H1 (cell line): ENCODE data around the gene TNS3. TPM values are rescaled to one million over a fixed set of nuclear protein-coding genes. Genes with fewer than 3 reads are reported as not detected.

Source experiments
- ATF2 ChIP-seq: IDR thresholded peaks from 2 replicates; pipeline ENCODE4 v1.6.1; 2012; ENCODE audit warnings: low read length, inconsistent platforms
- CTBP2 ChIP-seq: IDR thresholded peaks from 2 replicates; pipeline ENCODE4 v1.7.0; 2011; ENCODE audit warnings: borderline replicate concordance, mild to moderate bottlenecking, moderate library complexity, mixed read lengths, low read length; ENCODE audit not compliant: insufficient read depth, insufficient read length
- EGR1 ChIP-seq: IDR thresholded peaks from 2 replicates; pipeline ENCODE4 v1.6.1; 2011; ENCODE audit warnings: low read depth, low read length, borderline replicate concordance
- EP300 ChIP-seq, 2 experiments: IDR thresholded peaks; 1 replicate in 1 of 2; 2 replicates in 1 of 2; pipeline ENCODE4 v1.6.1; 2011 to 2012; ENCODE audit warnings: low read depth in 2 of 2, low read length in 2 of 2, mild to moderate bottlenecking in 2 of 2, borderline replicate concordance in 1 of 2, inconsistent platforms in 1 of 2, moderate library complexity in 1 of 2
- KDM4A ChIP-seq: IDR thresholded peaks from one replicate; pipeline ENCODE4 v1.7.1; 2012; ENCODE audit warnings: low read depth, mild to moderate bottlenecking, moderate library complexity, low read length, inconsistent platforms; ENCODE audit not compliant: severe bottlenecking
- RAD21 ChIP-seq, 2 experiments: IDR thresholded peaks in 1 of 2; conservative IDR thresholded peaks in 1 of 2; 2 replicates each; pipeline ENCODE4 v1.6.1; 2011; ENCODE audit warnings: low read depth in 2 of 2, low read length in 2 of 2, improper control_type of control experiment in 1 of 2, inconsistent platforms in 1 of 2, mild to moderate bottlenecking in 1 of 2, moderate library complexity in 1 of 2
- TEAD4 ChIP-seq: IDR thresholded peaks from 2 replicates; pipeline ENCODE4 v1.6.1; 2012; ENCODE audit warnings: low read depth, low read length, inconsistent platforms, mixed read lengths
- polyA plus RNA-seq, 7 experiments: library from polyadenylated mRNA; depleted of rRNA in 3 of 7; stranded (reverse) in 5 of 7; unstranded in 2 of 7; fragments of >200 nt in 5 of 7; fragments of 200-250 nt in 2 of 7; gene quantifications; 1 replicate in 5 of 7; 2 replicates in 1 of 7; 4 replicates in 1 of 7; pipeline versions ENCODE4 v1.2.1 to v1.2.3, GENCODE V29; 2011 to 2013; ENCODE audit warnings: missing spikeins in 2 of 7, mixed read lengths in 2 of 7
- total RNA-seq: library from RNA; stranded (reverse); fragmentation: NEBNext Ultra II Directional; extraction: Animal tissue kit (Norgen Biotek cat#: 25700); gene quantifications from 2 replicates; pipeline ENCODE4 v1.2.1, GENCODE V29; 2021

TNS3 gene
- total and polyA plus RNA-seq, 2 of the 8 experiments (the other 6 are each of a cell fraction or from before 2014, with no cell fraction given): 11.9 to 24.2 TPM

DNA sequence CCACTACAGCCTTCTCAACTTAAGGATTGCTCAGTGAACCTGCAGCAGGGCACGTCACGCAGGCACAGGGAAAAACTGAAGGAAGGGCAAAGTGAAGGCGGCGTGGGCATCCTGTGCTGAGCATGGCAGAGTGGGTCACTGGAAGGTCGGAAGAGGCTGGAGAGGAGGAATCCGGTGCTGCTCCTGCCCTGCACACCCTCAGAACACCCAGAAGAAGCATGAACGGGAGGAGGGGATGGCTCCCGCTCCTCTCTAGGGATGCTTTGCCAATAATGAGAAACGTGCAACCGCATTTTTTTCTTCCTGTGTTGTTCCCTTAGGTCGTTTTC, 175.1 kb downstream of the TNS3 start (continued):
- TF ChIP-seq CTBP2: no peak
- no peak for TF ChIP-seq EP300 (IDR thresholded peaks at IDR 0.05; ENCODE audit: borderline replicate concordance in 1 of 2, low read depth in 2 of 2, low read length in 2 of 2)
- TF ChIP-seq ATF2: no peak
- TF ChIP-seq TEAD4: no peak
- no peak for TF ChIP-seq RAD21 (IDR thresholded peaks at IDR 0.05 in 1 of 2, conservative IDR thresholded peaks at IDR 0.05 in 1 of 2; ENCODE audit: low read depth in 2 of 2, low read length in 2 of 2)
- no peak for TF ChIP-seq EGR1
- TF ChIP-seq KDM4A: no peak
- TF ChIP-seq, all 59 proteins: peak for 0
